MM.1S (cell line): ENCODE results near the gene PSPH.

Source experiments
- DNase-seq: peaks from one replicate; pipeline ENCODE4 v3.0.0-alpha.2; 2015
- H2AFZ ChIP-seq: fragments of 300-600 bp; sonication (generic); 2 replicates; pipeline ENCODE4 v1.6.0; 2016; ENCODE audit warnings: antibody characterized with exemption, low read length
- H3F3A ChIP-seq: fragments of 300-600 bp; sonication (generic); 2 replicates; pipeline ENCODE4 v1.6.1; 2016; ENCODE audit warnings: mild to moderate bottlenecking, antibody characterized with exemption, low read length, moderate library complexity, mixed read lengths; ENCODE audit not compliant: insufficient read depth
- H3K27ac ChIP-seq: fragments of 300-600 bp; sonication (generic); 2 replicates; pipeline ENCODE4 v1.5.1; 2016; ENCODE audit warnings: mild to moderate bottlenecking, low read length
- H3K27me3 ChIP-seq: fragments of 300-600 bp; sonication (generic); replicated peaks from 2 replicates; pipeline ENCODE4 v1.6.0; 2016; ENCODE audit warnings: low read length; ENCODE audit not compliant: insufficient read depth
- H3K36me3 ChIP-seq: fragments of 300-600 bp; sonication (generic); replicated peaks from 2 replicates; pipeline ENCODE4 v1.6.1; 2016; ENCODE audit warnings: mild to moderate bottlenecking, low read length, mixed read lengths; ENCODE audit not compliant: insufficient read depth
- H3K4me1 ChIP-seq: fragments of 300-600 bp; sonication (generic); 2 replicates; pipeline ENCODE4 v1.6.1; 2016; ENCODE audit warnings: low read length, mixed read lengths
- H3K4me2 ChIP-seq: fragments of 300-600 bp; sonication (generic); 2 replicates; pipeline ENCODE4 v1.6.0; 2016; ENCODE audit warnings: low read depth, low read length
- H3K4me3 ChIP-seq: fragments of 300-600 bp; sonication (generic); 2 replicates; pipeline ENCODE4 v1.5.1; 2016; ENCODE audit warnings: low read length, mixed read lengths
- H3K79me2 ChIP-seq: fragments of 300-600 bp; sonication (generic); 2 replicates; pipeline ENCODE4 v1.6.1; 2016; ENCODE audit warnings: mixed run types, low read length, mixed read lengths
- H3K9ac ChIP-seq: fragments of 300-600 bp; sonication (generic); 2 replicates; pipeline ENCODE4 v1.6.1; 2016; ENCODE audit warnings: low read length, mixed read lengths
- H3K9me2 ChIP-seq: fragments of 300-600 bp; sonication (generic); replicated peaks from 2 replicates; pipeline ENCODE4 v1.6.1; 2016; ENCODE audit warnings: mild to moderate bottlenecking, low read length, mixed read lengths; ENCODE audit not compliant: insufficient read depth
- H3K9me3 ChIP-seq: fragments of 300-600 bp; sonication (generic); replicated peaks from 2 replicates; pipeline ENCODE4 v1.6.1; 2016; ENCODE audit warnings: mild to moderate bottlenecking, low read length, mixed read lengths; ENCODE audit not compliant: insufficient read depth
- H4K20me1 ChIP-seq: fragments of 300-600 bp; sonication (generic); 2 replicates; pipeline ENCODE4 v1.6.1; 2016; ENCODE audit warnings: mild to moderate bottlenecking, low read length, moderate library complexity, mixed read lengths; ENCODE audit not compliant: insufficient read depth
- EZH2 ChIP-seq: fragments of 300-600 bp; sonication (generic); optimal IDR thresholded peaks from 2 replicates; pipeline ENCODE3; 2017; ENCODE audit warnings: low read depth, mild to moderate bottlenecking, antibody characterized with exemption, low read length, mixed read lengths
- EZH2phosphoT487 ChIP-seq: fragments of 300-600 bp; sonication (generic); IDR thresholded peaks from 2 replicates; pipeline ENCODE4 v1.6.1; 2018; ENCODE audit warnings: antibody characterized with exemption, low read length
- TF ChIP-seq, protein P1 (sequence below): fragments of 300-600 bp; sonication (generic); IDR thresholded peaks from 2 replicates; pipeline ENCODE4 v1.5.1; 2016; ENCODE audit warnings: antibody characterized with exemption, low read length, mixed read lengths

Gene PSPH

DNA sequence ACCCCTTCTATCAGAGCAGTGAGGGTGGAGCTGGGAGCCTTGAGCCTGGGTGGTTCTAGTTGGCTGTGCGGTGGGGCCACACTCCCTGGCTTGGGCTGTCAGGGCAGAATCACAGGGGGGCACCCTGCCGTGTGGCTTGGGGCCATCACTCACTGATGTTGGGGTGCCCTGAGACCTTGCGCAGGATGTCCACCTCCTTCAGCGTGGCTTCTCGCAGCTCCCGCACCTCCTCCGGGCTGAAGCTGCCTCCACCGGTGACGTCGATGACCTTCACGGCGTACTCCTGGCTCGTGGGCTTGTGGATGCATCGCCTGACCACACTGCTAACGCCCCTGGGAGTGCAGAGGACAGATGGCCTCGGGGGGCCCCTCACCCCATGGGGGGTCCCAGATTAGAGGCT, 36.2 kb upstream of the PSPH start:
- no peaks in the 10 kb centered on the region for H3K4me1 ChIP-seq
- DNase-seq: no peak
- H3F3A ChIP-seq: no peaks in the 10 kb centered on the region
- no peaks in the 10 kb centered on the region for H3K27me3 ChIP-seq
- no peaks in the 10 kb centered on the region for H3K79me2 ChIP-seq
- H4K20me1 ChIP-seq: no peaks in the 10 kb centered on the region
- no peak overlapping the region for H2AFZ ChIP-seq
- no peak for TF ChIP-seq EZH2
- no peak for TF ChIP-seq EZH2phosphoT487
- TF ChIP-seq, protein P1, sequence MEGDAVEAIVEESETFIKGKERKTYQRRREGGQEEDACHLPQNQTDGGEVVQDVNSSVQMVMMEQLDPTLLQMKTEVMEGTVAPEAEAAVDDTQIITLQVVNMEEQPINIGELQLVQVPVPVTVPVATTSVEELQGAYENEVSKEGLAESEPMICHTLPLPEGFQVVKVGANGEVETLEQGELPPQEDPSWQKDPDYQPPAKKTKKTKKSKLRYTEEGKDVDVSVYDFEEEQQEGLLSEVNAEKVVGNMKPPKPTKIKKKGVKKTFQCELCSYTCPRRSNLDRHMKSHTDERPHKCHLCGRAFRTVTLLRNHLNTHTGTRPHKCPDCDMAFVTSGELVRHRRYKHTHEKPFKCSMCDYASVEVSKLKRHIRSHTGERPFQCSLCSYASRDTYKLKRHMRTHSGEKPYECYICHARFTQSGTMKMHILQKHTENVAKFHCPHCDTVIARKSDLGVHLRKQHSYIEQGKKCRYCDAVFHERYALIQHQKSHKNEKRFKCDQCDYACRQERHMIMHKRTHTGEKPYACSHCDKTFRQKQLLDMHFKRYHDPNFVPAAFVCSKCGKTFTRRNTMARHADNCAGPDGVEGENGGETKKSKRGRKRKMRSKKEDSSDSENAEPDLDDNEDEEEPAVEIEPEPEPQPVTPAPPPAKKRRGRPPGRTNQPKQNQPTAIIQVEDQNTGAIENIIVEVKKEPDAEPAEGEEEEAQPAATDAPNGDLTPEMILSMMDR: no peak
- no peak overlapping the region for H3K27ac ChIP-seq
- H3K9me2 ChIP-seq: no peaks in the 10 kb centered on the region
- no peak overlapping the region for H3K9ac ChIP-seq
- no peak overlapping the region for H3K4me2 ChIP-seq
- H3K9me3 ChIP-seq: no peaks in the 10 kb centered on the region
- H3K4me3 ChIP-seq: no peak overlapping the region
- H3K36me3 ChIP-seq: no peaks in the 10 kb centered on the region

DNA sequence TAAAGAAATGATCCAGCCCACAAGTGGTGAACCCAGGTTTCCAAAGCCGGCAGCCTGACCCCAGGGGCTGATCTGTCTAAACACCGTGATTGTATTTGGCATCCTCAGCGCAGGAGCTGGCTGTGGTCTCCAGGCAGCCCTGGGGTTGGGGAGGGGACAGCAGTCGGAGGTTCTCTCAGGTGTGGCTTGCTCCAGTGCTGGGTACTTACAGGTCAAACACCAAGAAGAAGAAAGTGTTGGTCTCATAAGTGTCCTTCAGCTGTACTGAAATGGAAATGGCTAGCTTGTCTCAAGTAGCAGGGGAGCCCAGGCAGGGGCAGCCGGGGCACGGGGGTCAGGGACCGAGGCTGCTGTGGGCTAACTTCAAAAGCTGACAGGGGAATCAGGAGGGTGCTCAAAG, 35.5 kb upstream of the PSPH start:
- Histone ChIP-seq H3K4me2 (no peak overlapping the region), H2AFZ (no peak overlapping the region), H3K4me3 (no peak overlapping the region), H3K9me3 (no peaks in the 10 kb centered on the region), H3K36me3 (no peaks in the 10 kb centered on the region), H3K4me1 (no peaks in the 10 kb centered on the region), H3K9me2 (no peaks in the 10 kb centered on the region), H3K79me2 (no peaks in the 10 kb centered on the region), H3K27ac (no peak overlapping the region), H3F3A (no peaks in the 10 kb centered on the region), H4K20me1 (no peaks in the 10 kb centered on the region), H3K27me3 (no peaks in the 10 kb centered on the region), H3K9ac (no peak overlapping the region)
- TF ChIP-seq, protein P1: no peak
- TF ChIP-seq EZH2phosphoT487 (no peak), EZH2 (no peak)
- no peak for DNase-seq

DNA sequence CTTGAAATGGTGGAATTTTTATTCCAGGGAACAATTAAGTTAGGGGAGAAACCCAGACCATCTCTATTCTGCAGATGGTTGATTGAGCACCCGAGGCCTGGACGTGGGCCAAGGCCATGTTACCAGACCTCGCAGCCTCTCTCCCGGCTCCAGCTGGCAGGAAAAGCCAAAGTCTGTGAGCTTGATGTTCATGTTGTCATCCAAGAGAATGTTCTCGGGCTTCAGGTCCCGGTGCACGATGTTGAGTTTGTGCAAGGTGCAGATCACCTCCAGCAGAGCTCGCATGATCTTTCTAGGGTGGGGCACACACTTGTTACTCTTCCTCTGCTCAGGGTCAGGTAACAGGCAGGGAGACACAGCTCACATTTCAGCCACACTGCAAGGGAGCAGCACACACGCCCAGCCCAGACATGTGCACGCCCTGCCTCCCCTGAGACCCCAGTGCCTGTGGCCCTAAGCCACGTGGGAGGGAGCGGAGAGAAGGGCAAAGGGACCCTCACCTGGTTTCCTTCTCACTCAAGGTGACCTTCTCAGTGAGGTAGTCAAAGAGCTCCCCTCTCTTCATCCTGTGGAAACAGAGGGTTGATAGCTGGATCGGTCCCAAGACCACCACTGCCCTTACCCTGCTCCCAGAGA, 32.0 kb upstream of the PSPH start:
- no peak for TF ChIP-seq EZH2
- no peak for TF ChIP-seq EZH2phosphoT487
- TF ChIP-seq, protein P1: no peak

More for the DNA sequence above, 32.0 kb upstream of the PSPH start:
- H3K9me3 ChIP-seq: no peaks in the 10 kb centered on the region
- H3K27ac ChIP-seq: no peak overlapping the region
- no peaks in the 10 kb centered on the region for H4K20me1 ChIP-seq
- no peak for DNase-seq
- H3K79me2 ChIP-seq: no peaks in the 10 kb centered on the region
- no peaks in the 10 kb centered on the region for H3F3A ChIP-seq
- H3K36me3 ChIP-seq: no peaks in the 10 kb centered on the region
- no peak overlapping the region for H2AFZ ChIP-seq
- H3K27me3 ChIP-seq: no peaks in the 10 kb centered on the region
- no peak overlapping the region for H3K4me3 ChIP-seq
- no peaks in the 10 kb centered on the region for H3K9me2 ChIP-seq
- no peak overlapping the region for H3K9ac ChIP-seq
- no peaks in the 10 kb centered on the region for H3K4me1 ChIP-seq
- no peak overlapping the region for H3K4me2 ChIP-seq
